ENCODE data around the gene TLCD5. TPM values are rescaled to one million over a fixed set of nuclear protein-coding genes. Genes with fewer than 3 reads are reported as not detected.
A peak's percentile ranks its signal among the peaks of the same experiment; 100 is the strongest.

The TLCD5 gene
- polyA plus RNA-seq, 3 donors: 10.1 to 15.2 (median 14.0) TPM

GRCh38 chr11:120335908-120336640, 11.0 kb downstream of the TLCD5 start, which contains the start of gene ARHGEF12:
ARHGEF12 (plus strand) TSS chr11:120336413; CDS start chr11:120337244, 831 bp downstream.
- peak; percentile 96 for DNase-seq

GRCh38 chr11:120336641-120337354, 11.7 kb downstream of the TLCD5 start:
- DNase-seq: no peak

- no peak for DNase-seq
Observed at GRCh38 chr11:120337355-120338106, 12.4 kb downstream of the TLCD5 start.

- DNase-seq: no peak
Observed at GRCh38 chr11:120338107-120338933, 13.2 kb downstream of the TLCD5 start.

GRCh38 chr11:120339394-120339890, 14.3 kb downstream of the TLCD5 start:
- DNase-seq: no peak

GRCh38 chr11:120340529-120340928, 15.4 kb downstream of the TLCD5 start:
- no peak for DNase-seq

- DNase-seq: no peak
Observed at GRCh38 chr11:120342226-120342625, 17.1 kb downstream of the TLCD5 start.

- no peak for DNase-seq
Observed at GRCh38 chr11:120342678-120343077, 17.6 kb downstream of the TLCD5 start.

GRCh38 chr11:120343429-120343828, 18.3 kb downstream of the TLCD5 start:
- DNase-seq: no peak

GRCh38 chr11:120344302-120345004, 19.4 kb downstream of the TLCD5 start:
- no peak for DNase-seq

GRCh38 chr11:120346233-120346632, 21.1 kb downstream of the TLCD5 start:
- no peak for DNase-seq

- DNase-seq: no peak
Observed at GRCh38 chr11:120350637-120351036, 25.5 kb downstream of the TLCD5 start.

GRCh38 chr11:120352405-120352804, 27.3 kb downstream of the TLCD5 start:
- DNase-seq: no peak

GRCh38 chr11:120354068-120354467, 29.0 kb downstream of the TLCD5 start:
- DNase-seq: no peak

- DNase-seq: no peak
Observed at GRCh38 chr11:120354779-120355178, 29.7 kb downstream of the TLCD5 start.

GRCh38 chr11:120357620-120358019, 32.5 kb downstream of the TLCD5 start:
- DNase-seq: no peak

GRCh38 chr11:120358729-120359128, 33.6 kb downstream of the TLCD5 start:
- no peak for DNase-seq

- DNase-seq: no peak
Observed at GRCh38 chr11:120363436-120363835, 38.3 kb downstream of the TLCD5 start.

GRCh38 chr11:120365512-120365911, 40.4 kb downstream of the TLCD5 start:
- no peak for DNase-seq

- no peak for DNase-seq
Observed at GRCh38 chr11:120372296-120372695, 47.2 kb downstream of the TLCD5 start.

GRCh38 chr11:120375076-120375475, 50.0 kb downstream of the TLCD5 start:
- DNase-seq: no peak
